NCI-H510A (cell line): ENCODE measurements around the gene SKP1.

Source experiments
- DNase-seq: peaks from one replicate; lab custom pipeline; 2025; lab: John Stamatoyannopoulos, UW

SKP1 gene

DNA sequence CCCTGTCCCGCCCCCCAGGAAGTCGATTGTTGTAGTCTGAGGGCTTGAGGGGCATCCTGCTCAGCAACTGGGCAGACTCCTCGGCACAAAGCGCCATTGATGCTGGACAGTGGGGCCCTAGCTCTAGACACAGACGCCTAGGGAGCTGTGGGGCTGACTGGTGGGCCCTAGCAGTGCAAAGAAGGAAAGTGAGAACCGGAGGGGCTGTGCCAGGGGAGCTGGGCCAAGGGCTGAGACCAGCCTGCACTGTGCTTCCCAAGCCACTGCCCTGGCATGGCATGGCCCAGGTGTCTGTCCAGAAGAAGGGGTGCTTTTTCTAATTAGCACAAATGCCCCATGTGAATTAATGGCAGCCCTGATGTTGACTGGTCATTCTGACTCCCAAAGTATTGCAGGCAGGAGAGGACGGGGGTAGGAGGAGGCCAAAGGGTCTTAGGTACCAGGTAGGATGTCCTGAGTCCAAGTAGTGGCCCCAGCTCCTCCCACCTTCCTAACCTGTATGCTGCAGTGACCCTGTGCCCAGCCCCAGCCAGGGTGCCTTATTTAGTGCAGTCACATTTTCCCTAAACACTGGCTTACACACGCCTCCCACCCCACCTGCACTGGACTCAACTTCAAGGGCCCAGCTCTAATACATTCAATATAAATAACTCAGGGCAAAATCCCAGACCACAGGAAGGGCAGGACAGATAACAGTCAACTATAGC, 46.4 kb downstream of the SKP1 start:
- no peak for DNase-seq

DNA sequence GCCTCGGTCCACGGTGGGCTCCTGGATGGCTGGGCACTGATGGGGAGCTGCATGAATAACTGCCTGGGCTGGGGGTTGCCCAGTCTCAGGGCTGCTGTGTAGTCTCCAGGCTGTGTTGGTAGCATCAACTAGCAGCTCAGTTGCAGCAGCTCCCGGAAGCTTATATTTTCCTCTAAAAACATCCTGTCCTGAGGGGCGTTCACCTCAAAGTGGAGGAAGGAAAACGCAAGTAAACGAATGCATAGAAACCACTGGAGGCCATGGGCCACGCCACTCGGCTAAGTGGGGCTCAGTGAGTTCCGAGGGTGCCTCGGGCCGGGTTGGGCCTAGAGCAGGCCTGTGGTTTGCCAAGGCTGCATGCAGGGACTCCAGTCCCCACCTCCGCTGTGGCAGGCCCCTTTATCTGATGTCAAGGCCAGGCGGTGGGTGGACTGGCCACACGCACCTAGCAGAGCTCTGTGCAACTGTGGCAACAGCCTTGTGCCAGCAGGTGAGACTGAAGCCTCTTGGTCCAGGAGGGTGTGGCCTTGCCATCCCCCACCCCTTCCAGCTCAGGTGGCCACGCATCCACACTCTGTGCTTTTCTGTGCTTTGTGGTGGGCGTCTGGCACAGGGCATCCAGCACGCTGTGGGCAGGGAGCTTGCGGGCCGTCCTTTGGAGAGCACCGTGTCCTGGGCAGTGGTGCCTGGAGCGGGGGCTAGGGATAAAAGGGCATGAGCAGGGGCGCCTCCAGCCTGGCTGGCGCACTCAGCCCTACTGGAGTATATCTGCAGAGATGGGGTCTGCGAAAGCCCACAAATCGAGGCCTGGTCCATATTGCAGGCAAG, 47.1 kb downstream of the SKP1 start:
- DNase-seq = no peak

DNA sequence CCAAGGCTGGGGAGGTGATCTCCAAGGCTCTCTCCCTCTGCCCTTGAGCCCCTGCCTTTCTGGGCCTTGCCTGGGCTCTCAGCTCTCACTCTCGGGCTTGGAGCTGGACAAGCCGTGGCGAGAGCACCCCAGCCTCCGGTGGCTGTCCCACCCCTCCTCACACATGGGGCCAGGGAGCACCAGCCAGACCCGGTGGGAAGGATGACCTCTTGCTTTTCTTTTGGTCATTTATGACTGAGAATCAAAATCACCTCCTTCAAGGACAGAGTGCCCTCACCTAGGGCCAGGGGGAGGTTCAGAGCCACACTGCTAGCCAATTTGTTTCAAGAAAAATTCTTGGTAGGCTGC, 48.1 kb downstream of the SKP1 start:
- DNase-seq = no peak

DNA sequence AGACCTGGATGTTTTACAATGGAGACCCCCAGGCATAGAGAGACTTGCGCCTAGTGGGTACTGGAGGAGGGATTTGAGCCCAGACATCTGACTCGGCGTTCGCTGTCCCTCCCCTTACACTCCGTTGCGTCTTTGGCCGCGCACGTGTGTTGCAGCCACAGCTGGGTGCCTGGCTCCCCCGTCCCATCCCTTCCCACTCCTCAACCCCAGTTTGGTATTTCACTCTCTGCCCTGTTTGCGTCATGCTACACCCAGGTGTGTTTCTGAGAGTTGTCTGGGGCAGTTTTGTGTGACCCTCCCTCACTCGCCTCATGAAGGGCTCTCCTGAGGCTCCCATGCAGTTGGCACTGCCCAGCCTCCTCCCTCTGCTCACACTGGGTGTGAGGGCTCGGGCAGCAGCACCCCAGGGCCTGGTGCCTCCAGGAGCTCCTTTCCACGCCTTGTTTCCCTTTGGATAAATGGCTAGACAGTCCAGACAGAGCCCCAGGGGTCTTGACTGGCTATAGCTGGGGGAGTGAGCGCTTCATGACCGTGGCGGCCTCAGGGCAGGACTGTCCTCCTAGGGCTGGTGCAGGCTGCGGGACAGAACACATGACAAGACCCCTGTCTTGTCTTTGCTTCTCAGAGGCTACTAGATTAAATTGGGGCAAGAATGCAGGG, 48.6 kb downstream of the SKP1 start:
- DNase-seq = no peak

DNA sequence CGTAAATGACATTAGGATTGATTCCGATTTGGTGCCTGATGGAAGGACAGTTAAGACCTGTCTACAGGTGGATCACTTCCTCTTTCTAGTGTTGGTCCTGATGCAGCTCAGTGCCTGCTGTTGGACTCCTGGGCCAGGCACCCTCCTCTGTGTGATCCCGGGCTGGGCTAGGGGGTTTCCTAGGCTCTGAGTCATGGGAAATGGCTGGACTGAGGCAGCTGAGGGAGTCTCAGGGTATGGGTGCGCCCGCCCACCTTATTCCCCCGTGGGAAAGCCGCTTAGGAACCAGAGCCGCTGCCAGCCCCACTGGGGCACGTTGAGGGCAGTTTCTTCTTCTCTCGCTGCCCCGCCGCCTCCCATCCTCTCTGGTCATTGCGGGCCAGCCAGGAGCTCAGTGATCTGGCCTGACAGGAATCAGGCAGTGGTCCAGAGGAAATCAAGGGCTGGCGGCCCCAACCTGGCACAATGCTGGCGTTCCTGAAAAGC, 49.3 kb downstream of the SKP1 start:
- no peak for DNase-seq

DNA sequence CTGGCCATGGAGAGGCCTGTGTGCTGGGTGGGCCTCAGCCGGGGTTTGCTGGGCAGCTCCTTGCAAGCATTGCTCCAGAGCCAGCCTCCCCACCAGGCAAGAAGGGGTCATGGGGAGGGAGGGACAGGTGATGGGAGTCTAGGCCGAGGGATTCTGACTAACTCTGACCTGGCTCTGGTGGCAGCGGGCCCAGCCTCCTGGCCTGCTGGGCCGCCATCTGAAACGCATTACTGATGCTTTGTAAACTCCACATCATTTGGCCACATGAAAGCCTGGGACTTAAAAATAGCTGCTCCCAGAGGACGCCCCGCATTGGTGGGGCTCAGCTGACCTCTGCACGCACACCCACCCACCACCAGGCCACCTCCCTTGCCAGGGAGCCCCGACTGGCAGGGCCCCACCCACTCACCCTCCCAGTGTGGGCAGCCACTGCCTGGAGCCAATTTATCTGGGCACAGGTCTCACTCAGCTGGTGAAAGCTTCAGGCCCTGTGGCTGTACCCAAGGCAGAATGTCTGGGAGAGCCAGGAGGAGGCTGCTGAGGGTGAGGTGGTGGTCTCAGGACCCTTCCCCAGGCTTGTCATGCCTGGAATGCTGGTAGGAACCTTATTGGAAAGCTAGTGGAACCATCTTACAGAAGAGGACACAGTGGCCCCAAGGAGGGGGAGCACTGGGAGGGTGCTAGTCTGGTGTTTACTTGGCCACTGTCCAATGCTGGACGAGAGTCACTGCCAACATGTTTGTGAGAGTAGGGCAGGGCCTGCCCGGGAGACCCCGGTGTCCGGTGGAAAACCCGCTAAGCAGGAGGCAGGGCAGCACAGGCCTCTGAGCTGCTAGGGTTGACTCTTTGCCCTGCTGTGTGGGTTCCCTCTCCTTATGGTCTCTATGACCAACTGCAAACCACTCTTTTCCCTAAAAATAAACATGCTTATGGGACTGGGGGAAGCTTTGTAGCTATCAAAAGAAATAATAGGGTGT, 51.4 kb downstream of the SKP1 start:
- DNase-seq = no peak

DNA sequence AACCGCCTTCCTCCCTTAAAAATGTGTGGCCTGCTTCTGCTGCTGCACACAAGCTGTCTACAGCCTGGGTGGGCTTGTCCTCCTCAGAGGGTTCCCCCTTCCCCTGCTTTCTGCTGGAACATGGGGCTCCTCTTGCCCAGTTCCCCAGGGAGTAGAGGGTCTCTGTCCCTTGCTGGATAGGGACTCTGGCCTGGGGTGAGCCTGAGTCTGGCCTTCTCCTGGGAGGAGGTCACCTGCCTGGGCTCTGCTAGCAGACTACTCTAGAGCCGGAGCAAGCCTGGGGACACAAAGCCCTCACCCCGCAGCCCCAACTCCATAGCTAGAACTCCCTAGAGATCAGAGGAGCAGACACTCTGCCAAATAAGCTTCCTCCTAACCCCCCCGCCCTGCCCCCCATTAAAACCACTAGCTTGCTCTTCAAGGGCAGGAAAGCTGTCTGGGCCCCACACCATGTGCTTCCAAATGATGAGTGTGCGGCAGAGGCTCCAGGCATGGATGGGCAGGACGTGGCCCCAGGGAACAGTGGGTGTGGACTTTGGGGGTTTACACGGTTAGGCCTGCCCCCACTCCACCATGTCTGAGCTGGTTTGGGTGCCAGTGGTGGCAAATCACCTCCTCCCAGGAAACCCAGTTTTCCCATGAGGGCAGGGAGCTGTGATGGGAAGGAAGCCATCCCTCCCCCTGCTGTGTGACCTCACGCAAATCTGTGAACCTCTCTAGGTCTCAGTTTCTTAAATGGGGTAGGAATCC, 52.3 kb downstream of the SKP1 start:
- no peak for DNase-seq

DNA sequence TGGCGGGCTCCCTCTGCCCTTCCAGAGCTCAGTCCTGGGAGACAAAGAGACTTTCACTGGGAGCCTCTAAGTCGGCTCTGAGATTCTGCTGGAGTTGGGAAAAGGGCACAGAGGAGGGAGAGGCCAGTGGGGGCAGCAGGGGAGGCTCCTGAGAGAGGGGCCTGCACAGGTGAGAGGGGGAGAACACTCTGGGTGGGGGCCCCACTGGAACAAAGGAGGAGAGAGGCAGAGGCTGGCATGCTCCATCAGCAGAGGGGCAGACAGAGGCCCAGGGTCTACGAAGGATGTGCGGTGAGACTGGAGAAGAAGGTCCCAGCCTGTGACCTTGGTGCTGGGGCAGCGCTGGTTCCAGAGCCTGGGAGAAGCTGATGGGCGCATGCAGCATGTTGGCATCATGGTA, 53.4 kb downstream of the SKP1 start:
- DNase-seq = no peak

DNA sequence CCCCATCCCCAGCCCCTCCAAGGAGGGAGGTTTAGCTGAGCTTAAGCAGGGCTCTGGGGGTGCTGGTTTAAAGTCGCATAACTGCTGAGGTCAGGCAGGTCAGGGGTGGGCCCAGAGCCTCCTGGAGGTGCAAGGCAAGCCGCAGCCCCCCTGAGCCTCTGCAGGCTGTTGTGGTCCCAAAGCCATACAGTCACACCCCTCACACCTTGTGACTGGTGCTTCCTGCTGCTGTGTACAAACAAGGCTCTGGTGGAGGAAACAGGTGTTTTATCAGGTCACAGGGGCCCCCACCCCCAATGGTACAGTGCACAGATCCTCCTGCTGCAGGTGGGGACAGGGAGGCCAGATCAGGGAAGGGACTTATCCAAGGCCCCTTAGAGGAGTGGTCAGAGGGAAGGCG, 54.2 kb downstream of the SKP1 start:
- no peak for DNase-seq

DNA sequence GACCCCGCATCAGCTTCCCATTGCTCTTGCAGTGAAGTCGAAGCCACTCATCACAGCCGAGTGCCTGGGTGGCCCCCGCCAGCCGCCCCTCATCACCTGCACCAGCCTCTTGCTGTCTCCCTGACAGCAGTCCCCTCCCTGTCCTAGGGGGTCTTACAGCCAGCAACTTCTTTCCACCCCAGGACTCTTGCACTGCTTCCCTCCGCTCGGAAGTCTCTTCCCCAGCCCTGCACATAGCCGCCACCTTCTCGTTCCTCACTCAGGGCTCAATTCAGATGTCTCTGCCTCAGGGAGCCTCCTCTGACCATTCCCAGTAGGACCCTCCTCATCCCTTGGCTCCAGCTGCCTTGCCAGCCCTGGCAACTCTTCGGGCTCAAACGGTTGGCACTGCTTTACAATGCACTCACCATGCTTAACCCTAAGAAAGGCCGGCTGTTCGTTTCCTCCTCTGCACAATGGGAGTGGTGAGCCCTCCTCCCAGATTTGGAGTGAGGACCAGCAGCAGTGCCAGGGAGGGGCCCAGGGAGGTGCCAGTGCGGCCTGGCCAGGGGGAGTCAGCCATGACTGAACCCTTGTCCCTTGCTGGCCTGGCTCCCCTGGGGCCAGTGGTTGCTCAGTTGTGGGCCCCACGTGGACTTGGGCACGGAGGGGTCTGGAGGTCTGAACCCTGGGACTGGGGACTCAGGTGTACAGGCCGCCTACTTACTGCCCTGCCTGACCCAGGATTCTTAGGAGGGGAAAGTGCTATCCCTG, 56.2 kb downstream of the SKP1 start:
- DNase-seq = no peak

DNA sequence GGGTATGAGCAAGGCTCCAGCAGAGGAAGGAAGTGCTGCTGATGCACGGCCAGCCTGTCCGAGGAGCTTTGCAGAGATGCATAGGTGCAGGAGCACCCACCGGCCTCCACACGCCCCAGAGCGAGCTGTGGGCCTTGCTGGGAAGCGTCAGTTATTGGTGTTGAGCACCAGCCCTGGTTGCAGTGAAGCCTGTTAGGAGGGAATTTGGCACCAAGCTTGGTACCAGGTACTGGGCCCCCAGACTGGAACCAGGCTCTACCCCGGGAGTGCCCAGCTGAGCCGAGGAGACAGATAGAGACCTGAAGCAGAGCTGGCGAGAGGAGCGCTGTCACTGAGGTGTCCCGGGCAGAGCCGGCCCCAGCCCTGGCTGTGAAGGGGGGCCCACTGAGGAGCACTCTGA, 57.0 kb downstream of the SKP1 start:
- no peak for DNase-seq

DNA sequence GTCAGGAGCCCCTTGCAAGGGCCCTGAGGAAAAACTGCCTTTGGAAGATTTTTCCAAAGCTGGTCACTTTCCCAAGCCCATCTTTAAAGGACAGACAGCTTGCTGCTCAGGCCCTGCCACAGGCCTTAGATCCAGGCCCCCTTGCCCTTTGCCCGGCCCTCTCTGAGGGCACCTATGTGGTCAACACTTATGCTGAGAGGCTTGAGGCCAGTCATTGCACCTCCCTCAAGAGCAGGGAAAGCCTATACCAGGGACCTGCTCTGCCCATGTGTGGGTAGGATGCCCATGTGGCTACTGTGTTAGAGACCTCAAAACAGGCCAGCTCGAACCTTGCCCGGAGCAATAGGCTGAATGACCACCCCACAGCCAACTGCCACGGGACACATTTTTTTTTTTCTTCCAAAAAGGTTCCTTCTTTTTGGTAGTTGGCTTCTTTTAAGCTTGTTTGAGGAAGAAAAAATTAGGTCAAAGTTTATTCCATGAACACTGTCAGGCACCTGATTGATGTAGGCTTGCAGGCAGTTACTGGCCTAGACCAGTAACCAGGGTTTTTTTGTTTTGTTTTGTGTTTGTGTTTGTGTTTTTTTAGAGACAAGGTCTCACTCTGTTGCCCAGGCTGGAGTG, 58.4 kb downstream of the SKP1 start:
- no peak for DNase-seq

DNA sequence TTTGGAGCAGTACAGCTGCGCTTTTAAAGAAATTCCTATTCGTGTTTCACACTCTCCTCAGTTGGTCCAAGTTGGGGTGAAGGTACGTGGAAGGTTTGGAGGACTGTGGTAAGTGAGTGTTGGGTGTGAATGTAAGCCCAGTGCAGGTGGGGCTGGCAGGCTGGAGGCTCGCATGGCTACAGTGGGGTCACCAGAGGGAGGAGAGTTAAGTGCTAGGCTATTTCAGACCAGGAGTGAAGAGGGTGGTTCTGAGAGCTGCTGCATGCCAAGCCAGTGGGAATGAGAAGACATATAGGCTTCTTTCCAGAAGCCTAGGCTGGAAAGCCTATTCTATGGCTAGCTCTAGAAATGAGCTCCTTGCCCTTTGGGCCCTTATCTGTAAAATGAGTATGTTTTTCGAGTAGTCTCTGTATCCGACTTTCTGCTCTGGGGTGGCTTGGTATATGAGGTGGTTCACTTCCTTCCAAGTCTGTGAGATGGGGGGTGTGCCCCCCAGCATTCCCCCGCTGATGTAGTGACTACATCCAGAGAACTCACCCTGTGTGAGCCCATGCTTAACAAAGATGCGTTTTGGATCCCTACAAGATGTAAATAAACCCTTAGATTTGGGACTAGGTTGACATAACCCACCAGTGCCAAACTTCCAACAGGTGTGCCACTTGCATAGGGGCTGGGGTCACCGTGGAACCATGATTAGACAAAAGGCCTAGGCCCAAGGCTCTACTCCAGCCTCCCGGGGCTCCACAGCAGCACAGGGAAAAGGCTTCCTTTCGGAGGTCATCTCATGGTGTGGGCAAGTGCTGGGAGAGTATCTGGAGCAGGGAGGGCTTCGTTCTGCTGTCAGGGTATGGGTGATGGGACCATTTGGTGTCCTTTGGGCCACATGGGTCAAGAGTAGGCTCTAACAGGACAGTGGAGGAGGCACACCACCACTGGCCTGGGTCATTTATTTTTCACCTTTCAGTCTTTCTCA, 59.7 kb downstream of the SKP1 start:
- no peak for DNase-seq

DNA sequence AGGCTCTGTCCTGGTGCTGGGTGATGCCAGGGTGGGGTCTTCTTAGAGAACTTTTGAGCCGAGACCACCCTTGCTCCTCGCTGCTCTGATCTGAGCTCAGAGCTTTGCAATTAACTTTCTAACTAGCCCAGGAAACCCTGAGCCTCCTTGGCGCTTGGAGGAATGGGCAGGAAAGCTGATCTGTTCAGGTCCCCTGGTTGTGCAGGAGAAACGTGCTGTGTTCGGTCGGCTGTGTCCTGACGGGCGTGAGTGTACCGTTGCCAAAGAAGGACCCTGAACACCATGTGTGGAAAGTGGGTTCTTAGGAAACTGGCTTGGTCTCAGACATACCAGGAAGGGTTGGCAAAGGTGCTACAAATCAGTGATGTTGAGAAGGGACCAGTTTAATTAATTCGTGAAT, 60.5 kb downstream of the SKP1 start:
- no peak for DNase-seq

DNA sequence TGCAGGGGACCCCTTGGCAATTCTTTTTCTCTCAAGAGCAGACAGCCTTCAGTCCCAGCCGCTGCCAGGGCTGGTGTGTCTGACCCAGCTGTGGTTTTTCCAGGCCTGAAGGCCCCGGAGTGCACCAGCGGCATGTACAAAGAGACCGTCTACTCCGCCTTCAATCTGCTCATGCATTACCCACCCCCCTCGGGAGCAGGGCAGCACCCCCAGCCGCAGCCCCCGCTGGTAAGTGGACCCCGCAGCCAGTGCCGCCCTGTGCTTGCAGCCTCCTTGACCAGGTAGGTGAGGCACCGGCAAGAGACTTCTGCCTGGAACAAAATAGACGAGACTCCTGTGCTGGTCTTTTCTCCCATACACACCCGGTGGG, 61.0 kb downstream of the SKP1 start:
- no peak for DNase-seq

DNA sequence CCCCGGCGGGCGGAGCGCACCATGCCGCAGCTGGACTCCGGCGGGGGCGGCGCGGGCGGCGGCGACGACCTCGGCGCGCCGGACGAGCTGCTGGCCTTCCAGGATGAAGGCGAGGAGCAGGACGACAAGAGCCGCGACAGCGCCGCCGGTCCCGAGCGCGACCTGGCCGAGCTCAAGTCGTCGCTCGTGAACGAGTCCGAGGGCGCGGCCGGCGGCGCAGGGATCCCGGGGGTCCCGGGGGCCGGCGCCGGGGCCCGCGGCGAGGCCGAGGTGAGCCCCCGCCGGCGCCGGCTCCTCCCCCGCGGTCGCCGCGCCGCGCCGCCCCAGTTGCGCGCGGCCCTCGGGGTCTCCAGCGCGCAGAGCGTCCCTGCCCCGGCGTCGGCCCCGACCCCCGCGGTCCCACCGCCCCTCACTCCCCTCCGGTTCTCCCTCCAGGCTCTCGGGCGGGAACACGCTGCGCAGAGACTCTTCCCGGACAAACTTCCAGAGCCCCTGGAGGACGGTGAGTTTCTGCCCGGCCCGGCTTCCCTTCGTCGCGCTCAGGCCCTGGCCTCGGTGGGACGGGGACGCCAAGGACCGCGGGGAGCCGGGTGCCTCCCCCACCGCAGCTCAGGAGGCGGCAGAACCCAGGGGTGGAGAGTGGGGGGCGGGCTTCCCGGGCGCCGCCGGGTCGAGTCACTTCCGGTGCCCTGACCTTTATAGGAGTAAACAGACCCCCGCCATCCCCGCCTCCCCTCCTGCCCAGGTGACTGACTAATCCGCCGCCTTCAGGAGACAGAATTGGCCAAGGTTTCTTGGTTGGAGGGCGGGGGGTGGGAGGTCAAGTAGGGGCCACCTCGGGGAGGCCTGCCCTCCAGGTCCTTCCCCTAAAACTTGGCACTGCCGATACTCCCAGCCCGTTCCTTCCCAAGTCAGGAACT, 61.6 kb downstream of the SKP1 start:
- DNase-seq = no peak
